TTC549 (cell line): ENCODE data around the gene CHD5.
"Not testable (repeated sequence)": the region's sequence is repeated elsewhere in the genome, so short reads cannot be mapped to it uniquely, and the experiment has no call there.

Experiments used
- FAIRE-seq: peaks from 2 replicates; lab custom pipeline; 2012; peaks lifted over from hg19 to GRCh38; lab: Jason Lieb, UNC

CHD5 gene

DNA sequence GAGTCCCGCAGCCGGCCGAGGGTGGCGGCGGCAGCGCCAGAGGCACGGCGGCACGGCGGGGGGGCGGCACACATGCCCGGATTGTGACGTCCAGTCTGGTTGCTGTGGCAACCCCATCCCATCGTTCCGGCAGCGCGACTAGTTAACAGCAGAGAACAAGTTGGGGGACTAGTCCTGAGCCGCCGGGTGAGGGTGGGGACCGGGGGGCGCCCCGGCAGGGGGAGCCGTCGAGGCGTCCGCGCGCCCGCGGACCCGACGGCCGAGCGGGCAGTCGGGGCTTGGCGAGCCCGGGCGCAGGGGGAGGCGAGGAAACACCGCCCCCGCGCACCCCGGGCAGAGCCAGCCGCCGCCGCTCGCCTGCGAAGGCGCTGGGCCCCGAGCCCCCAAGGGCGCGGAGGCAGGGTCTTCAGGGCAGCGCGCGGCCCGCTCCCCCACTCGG lies at the start of gene CHD5:
Gene CHD5, minus strand, starts transcription at position 54 of the 439 bp plus-strand sequence. CDS start 298 bp downstream, outside the sequence.
- no peak for FAIRE-seq

DNA sequence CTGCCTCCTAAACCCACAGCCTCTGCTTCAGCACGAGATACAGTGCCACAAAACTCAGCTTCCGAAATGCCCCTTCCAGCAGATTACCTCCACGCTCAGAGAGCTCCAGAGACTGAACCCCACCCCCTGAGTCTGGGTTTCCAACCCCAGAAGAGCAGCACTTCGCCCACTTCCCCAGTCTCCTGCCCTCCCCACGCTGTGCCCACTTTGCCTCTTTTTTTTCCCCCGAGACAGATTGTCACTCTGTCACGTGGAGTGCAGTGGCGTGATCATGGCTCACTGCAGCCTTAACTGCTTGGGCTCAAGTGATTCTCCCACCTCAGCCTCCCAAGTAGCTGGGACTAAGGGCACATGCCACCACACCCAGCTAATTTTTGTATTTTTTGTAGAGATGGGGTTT lies 45.5 kb upstream of the CHD5 start:
- no peak for FAIRE-seq

DNA sequence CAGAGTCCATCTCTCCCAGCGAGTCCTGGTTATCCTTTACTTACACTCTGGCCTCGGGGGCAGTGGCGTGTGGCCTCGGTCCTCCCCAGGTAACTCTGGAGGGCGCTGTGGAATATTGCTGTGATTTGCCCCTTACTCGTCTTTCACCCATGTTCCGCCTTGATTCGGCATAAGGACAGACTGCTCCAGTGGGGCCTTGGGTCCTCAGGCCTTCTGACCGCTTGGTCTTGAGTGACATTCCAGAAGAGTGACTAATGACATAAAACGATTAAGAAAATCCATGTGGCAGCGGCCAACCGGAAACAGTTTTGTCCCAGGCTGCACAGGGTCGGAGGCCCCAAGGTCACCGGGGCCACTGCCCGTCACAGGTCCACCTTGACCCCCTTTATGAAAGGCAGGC lies 44.6 kb upstream of the CHD5 start:
- FAIRE-seq, result no peak

DNA sequence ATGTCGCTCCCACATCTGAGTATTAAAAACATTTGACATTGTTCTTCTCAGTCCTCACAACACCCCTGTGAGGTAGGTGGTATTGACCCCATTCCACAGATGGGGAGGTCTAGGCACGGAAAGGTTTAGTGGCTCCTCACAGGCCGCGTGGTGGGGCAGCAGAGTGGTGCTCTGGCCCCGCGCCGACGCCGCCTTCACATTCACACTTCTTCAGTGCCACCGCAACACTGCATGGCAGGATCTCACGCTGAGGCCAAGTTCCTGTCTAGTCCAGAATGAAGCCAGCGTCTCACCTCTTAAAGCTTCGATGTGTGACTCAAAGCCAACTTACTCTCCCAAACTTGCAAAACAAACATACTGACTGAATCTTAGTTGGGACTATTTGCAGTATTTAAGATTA lies 43.5 kb upstream of the CHD5 start:
- FAIRE-seq, result no peak

DNA sequence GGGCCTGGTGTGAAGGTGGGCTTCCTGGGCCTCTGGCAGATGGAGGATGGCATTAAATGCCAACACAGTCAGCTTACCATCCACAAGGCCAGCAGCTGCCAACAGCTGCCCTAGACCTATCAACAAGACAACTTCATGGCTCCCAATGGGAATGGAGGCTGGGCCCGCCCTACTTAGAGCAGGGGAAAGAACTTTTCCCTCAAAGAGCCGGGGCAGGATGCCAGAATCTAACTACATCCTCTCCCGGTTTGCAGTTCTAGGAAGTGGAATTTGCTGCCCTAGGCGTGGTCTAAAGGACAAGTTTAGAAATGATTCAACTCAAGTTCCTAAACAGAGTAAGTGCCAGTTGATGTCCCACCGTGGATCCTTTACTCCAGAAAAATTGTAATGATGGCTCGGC lies 42.5 kb upstream of the CHD5 start:
- no peak for FAIRE-seq

DNA sequence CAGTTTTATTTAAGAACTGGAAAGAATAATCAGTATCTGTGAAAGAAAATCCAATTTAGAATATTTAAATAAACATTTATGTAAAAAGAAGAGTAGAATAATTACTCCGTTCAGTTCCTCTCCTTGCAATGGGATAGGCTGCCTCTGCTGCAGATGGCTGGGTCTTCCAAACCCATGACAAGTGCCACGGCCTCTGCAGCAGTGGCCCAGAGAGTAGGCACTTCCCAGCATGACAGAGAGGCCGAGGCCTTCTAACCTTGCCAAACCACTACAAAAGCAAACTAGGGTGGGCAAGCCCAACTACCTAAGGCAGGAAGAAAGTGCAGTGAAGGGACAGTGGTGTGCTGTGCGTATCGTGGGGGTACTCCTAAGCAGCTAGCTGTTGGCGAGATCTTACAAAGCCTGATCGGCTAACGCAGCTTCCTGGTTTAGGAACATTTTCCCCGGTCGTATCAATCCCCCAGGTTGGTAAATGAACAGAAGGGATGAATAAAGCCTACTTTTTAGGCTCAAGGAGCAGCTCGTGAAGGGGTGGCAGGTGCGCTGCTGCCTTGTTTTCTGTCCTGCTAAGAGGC lies 41.2 kb upstream of the CHD5 start:
- FAIRE-seq, result no peak

DNA sequence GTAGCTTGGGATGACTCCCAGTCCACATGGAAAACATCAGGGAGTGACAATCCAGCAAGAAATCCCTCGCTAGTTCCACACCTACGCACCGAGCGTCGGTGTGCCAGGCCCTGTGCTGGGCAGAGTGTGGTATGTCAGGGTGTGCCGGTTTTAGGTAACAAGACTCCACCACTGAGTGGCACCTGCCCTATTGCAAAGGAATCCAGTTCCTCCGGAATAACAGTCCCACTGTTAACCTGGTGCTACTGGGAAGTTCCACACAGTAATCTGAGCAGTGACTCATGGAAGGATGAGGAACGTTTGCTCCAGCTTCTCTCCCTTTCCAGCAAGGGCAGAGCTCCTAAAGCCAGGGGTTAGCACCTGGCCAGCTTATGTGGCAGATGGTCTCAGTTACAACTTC lies 40.1 kb upstream of the CHD5 start:
- no peak for FAIRE-seq

DNA sequence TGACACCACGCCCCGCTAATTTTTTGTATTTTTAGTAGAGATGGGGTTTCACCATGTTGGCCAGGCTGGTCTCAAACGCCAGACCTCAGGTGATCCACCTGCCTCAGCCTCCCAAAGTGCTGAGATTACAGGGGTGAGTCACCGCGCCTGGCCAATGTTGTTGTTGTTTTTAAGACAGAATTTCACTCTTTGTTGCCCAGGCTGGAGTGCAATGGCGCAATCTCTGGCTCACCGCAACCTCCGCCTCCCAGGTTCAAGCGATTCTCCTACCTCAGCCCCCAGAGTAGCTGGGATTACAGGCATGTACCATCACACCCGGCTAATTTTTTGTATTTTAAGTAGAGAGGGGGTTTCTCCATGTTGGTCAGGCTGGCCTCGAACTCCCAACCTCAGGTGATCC lies 39.5 kb upstream of the CHD5 start:
- FAIRE-seq, result not testable (repeated sequence)

- FAIRE-seq, result no peak
Measured at GRCh38 chr1:6218375-6219164, 38.4 kb upstream of the CHD5 start.

DNA sequence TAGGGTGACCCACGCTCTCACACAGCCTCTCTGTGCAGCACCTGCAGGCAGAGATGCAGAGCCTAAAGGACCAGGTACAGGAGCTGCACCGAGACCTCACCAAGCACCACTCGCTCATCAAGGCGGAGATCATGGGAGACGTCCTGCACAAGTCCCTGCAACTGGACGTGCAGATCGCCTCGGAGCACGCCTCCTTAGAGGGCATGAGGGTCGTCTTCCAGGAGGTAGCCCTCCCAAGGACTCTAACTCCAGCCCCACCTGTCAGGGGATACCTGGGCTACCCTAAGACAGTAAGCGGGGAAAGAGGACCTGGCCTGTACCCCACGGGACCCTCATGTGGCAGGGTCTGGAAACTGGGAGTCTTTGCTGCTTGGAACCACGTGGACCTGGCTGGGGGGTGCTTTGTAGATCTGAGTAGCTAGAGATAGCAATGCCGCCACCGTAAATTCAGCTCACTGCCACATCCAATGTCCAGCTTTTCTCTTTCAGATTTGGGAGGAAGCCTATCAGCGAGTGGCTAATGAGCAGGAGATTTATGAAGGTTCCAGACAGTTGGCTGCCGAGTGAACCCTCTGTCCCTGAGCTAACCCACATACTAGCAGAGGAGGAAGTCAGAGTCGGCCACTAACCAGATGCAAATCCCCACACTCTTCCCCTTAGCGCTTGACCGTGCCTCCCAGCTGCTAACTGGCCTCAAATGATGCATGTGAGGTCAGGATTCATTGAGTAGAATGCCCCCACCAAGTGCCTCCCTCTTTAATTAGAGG lies 32.3 kb upstream of the CHD5 start:
- FAIRE-seq, result no peak

- FAIRE-seq, result no peak
Measured at GRCh38 chr1:6211731-6212130, 31.6 kb upstream of the CHD5 start.

DNA sequence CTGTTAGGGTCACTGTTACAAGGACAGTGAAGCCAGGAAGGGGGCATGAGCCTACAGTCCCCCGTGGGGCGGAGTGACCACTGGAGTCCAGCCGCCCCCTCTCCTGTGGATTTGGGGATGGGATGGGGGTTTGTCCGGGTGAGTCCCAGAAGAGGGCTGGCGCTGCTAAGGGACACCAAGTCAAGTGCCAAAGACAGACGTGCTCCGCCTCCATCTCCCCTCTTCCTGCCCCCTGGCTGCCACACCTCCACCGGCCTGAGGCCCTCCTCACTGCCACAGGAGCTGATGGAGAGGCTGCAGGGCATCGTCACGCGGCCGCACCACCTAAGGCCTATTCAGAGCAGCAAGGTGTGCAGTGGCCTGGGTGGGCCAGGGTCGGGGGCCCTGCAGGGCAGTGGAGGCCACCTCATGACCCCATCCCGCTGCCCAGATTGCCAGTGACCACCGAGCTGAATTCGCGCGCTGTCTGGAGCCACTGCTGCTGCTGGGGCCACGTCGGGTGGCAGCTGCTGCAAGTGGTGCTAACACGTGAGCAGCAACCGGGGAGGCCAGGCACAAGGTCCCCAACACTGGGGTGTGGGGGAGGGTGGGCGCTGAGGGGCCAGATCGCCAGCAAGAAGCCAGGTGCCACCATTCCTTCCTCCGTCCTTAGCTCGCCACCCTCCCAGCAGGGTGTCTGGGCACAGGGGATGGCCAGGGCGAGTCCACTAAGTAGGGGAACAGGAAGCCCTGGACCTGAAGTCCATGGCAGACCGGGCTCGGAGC lies 30.7 kb upstream of the CHD5 start:
- FAIRE-seq, result no peak

DNA sequence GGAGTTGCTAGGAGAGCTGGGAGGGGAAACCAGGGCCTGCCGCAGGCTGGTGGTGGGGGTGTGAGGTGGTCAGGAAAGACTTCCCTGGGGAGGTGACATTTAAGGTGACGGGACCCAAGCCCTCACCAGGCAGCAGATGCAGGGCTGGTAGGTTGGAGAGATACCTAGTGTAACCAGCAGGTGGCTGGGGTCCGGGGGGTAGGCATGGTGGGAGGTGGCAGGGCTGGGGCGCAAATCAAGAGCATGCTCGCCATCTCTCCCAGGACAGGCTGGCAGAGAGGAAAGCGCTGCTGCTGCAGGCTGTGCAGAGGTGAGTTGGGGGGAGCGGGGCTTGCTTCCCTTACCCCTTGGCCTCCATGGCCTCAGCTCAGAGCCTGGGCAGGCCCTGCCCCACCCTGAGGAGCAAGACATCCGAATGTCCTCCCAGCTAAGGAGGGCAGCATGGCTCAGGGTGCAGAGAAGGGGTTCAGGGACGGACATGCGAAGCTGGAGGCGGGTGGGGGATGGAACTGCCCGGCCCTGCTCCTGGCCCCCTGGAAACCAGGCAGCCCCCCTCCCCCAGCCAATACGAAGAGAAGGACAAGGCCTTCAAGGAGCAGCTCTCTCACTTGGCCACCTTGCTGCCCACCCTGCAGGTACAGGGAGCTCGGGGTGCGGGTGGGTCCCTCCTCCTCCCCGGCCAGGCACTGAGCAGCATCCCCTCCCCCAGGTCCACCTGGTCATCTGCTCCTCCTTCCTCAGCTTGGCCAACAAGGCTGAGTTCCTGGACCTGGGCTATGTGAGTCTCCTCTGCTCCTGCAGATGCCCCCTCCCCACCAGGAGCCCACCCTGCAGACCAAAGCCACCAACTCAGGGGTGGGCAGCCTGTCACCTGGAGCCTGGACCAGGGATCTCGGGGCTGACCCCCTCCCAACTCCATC lies 29.8 kb upstream of the CHD5 start:
- FAIRE-seq, result no peak

DNA sequence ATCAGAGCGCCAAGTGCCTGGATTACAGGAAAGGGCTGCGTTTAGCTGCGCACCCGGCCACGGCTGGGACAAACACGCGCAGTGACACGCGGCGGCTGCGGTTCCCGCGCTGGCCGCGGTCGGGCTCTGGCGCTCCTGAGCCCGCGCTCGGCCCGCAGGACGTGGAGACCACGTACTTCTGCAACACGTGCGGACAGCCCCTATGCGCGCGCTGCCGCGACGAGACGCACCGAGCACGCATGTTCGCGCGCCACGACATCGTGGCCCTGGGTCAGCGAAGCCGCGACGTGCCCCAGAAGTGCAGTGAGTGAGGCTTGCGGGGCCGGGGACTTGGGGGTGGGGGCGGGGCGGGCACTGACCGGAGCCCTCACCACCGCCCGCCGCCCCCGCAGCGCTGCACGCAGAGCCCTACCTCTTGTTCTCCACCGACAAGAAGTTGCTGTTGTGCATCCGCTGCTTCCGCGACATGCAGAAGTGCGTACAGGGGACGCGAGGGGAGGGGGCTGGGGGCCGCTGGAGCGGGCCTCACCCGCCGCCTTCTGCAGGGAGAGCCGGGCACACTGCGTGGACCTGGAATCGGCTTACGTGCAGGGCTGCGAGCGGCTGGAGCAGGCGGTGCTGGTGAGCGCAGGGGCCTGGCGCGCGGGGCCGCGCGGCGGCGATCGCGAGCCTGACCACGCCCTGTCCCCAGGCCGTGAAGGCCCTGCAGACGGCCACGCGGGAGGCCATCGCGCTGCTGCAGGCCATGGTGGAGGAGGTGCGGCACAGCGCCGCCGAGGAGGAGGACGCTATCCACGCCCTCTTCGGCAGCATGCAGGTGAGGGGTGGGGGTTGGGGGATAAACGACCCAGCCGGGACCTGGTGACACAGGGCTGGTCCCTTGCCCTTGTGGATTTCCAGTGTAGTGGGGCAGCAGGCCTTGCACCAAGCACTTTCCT lies 28.9 kb upstream of the CHD5 start:
- no peak for FAIRE-seq

DNA sequence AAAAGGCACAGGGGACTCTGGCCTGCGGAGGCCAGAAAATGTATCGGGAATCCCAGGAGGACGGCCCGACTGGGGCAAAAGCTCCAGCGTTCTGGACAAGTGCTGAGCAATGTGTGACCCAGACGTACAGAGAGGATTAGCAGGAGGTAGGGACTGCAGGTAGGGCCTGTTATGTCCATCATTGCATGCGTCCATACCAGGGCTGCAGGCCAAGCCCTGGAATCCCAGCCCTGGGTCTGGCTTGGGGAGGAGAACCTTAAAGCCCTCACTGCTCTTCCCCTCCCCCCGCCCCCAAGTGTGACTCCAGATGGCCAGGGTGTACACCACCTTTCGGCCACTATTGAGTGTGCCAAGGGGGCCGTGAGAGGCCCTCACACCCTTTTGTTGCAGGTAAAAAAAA lies 27.8 kb upstream of the CHD5 start:
- no peak for FAIRE-seq

- FAIRE-seq, result no peak
Measured at GRCh38 chr1:6207075-6207885, 27.2 kb upstream of the CHD5 start.

- no peak for FAIRE-seq
Measured at GRCh38 chr1:6206520-6206855, 26.4 kb upstream of the CHD5 start.

- FAIRE-seq, result no peak
Measured at GRCh38 chr1:6205849-6206519, 25.9 kb upstream of the CHD5 start, which contains the start of gene RNF207. TSS of gene RNF207 (plus strand) at chr1:6206119. CDS start at chr1:6206536, 417 bp downstream.

GRCh38 chr1:6202256-6202655 lies 22.1 kb upstream of the CHD5 start:
- FAIRE-seq, result no peak
